NCI-H2196 (cell line): Measurements from ENCODE around the gene DEPDC5.
A peak's percentile ranks its signal among the peaks of the same experiment; 100 is the strongest.

ENCODE experiments used
- DNase-seq: peaks from one replicate; lab custom pipeline; 2025; ENCODE audit not compliant: unreplicated experiment; lab: John Stamatoyannopoulos, UW

DEPDC5 gene

DNA sequence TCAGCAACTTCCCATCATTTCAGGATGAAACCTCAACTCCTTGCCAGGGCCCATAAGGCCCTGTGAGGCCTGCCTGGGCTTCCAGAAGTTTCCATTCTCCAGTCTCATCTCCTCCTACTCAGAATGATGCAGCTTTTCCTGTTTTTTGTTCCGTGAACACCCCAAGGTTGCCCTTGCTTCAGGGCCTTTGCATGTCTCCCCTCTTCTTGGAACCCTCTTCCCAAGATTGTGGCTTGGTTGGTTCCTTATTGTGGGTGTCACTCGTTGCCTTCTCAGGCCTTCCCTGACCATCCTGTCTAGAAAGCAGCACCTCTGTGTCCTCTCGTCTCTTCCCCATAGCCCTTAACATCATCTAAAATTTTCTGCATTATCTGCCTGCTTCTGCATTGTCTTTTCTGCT is 167.3 kb downstream of the DEPDC5 start:
- DNase-seq, result no peak

- DNase-seq, result no peak
Measured at GRCh38 chr22:31922534-31922933, 168.7 kb downstream of the DEPDC5 start.

DNA sequence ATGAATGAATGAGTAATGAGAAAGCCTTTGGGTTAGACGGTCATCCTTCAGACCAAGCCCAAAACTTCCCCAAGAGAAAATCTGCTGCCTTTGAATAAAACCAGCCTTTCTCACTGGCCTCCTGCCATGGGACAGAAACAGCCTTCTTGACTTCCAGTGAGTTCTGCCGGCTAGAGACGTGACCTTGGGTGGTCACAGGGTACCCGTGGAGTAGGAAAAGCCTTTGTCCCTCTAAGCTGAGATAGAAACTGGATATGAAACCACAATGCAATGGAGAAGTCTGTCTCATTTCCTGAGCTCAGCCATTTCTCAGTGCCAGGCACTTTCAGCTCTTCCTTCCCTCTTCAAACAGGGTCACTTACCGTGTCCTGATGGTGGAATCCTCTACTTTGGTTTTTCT is 169.3 kb downstream of the DEPDC5 start:
- no peak for DNase-seq

GRCh38 chr22:31923747-31924146 is 169.9 kb downstream of the DEPDC5 start:
- DNase-seq, result no peak

- no peak for DNase-seq
Measured at GRCh38 chr22:31925056-31925455, 171.2 kb downstream of the DEPDC5 start.

DNA sequence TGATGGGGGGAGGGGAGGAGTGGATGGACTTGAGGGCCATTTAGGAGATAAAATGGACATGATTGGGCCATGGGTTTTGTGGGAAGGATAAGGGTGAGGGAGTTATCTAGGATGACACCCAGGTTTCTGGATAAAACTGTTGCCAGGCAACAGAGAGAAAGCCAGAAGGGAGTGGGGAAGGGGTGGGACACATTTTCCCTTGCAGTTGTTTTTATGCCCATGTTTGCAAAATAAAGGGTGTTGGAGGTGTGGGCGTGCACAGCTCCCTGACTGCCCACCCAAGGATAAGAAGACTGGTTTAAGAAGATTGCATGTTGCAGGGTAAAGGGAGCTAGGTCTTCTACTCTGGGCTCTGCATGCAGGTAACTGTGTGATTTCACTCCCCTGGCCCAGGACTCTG is 172.2 kb downstream of the DEPDC5 start:
- DNase-seq, result no peak

DNA sequence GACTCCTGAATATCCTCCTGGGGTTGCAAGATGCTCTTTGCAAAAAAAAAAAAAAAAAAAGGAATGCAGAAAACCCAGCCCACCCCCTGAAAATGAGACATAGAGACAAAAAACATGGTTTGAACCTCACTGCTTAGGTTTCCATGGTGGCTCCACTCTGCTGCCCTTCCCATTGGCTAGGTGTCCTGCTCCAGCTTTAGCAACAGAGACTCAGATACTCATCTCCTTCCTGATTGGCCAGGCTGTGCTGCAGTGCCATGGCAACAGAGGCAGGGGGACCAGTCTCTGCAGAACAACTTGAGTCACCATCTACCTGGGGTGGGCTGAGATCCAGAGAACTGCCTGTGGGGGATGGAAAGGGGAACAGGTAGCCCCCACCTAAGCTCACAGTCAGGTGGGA is 173.2 kb downstream of the DEPDC5 start:
- DNase-seq, result peak; percentile 5

- no peak for DNase-seq
Measured at GRCh38 chr22:31927562-31927961, 173.7 kb downstream of the DEPDC5 start.

- DNase-seq, result no peak
Measured at GRCh38 chr22:31929167-31929930, 175.5 kb downstream of the DEPDC5 start.

GRCh38 chr22:31932863-31933262 is 179.0 kb downstream of the DEPDC5 start:
- DNase-seq, result no peak

- DNase-seq, result no peak
Measured at GRCh38 chr22:31933406-31933805, 179.6 kb downstream of the DEPDC5 start.

- DNase-seq, result no peak
Measured at GRCh38 chr22:31933816-31934482, 180.1 kb downstream of the DEPDC5 start.

GRCh38 chr22:31935961-31936635 is 182.3 kb downstream of the DEPDC5 start:
- DNase-seq, result no peak

- DNase-seq, result no peak
Measured at GRCh38 chr22:31937341-31937740, 183.5 kb downstream of the DEPDC5 start.

DNA sequence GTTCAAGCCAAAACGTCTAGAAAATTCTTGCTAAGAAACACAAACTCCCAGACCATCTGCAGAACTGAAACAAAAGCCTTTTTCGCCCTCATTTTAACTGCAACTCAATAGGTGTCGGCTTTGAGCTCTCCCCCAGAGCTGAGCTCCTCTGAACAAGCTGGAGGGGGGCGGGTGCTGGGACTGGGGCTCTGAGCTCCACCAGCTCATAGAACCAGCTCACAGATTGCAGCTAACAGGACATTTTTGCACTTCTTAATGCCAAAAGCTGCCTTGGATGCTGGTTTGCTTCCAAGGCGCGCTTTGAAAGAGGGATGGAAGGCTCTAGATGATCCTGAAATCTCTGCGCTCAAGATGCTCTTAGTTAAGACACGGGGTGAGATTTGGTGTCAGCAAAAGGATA is 184.5 kb downstream of the DEPDC5 start:
- no peak for DNase-seq

DNA sequence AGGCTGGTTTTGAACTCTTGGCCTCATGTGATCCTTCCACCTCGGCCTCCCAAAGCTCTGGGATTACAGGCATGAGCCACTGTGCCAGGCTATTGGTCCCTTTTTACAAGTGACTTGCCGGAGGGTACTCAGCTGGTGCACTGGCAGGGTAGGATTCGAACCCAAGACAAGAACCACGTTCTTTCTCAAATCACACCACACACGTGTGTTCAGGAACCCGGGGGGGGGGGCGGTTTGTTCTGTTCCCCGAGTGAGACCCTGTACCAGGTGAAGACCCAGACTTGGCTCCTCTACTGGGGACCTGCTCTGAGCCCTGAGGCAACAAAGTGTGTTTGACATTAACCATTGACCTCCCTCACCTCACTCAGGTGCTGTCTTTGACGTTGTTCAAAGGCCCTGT is 186.7 kb downstream of the DEPDC5 start:
- no peak for DNase-seq

DNA sequence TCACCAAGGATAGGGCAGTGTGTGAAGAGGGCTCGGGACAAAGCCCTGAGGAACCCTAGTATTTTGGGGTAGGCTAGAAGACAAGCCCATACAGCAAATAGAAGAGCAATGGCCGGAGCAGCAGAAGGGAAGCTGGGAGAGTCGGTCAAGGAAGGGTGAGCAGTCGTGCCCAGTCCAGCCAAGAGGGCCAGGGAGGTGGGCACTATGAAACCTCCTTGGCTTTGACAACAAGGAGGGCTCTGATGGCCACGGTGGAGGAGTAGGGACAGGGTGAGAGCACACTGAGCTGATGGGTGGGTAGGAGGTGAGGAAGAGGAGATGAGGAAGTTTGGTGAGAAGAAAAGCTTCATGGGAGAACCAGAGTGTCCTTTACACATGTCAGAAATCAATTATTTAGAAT is 188.3 kb downstream of the DEPDC5 start:
- no peak for DNase-seq

DNA sequence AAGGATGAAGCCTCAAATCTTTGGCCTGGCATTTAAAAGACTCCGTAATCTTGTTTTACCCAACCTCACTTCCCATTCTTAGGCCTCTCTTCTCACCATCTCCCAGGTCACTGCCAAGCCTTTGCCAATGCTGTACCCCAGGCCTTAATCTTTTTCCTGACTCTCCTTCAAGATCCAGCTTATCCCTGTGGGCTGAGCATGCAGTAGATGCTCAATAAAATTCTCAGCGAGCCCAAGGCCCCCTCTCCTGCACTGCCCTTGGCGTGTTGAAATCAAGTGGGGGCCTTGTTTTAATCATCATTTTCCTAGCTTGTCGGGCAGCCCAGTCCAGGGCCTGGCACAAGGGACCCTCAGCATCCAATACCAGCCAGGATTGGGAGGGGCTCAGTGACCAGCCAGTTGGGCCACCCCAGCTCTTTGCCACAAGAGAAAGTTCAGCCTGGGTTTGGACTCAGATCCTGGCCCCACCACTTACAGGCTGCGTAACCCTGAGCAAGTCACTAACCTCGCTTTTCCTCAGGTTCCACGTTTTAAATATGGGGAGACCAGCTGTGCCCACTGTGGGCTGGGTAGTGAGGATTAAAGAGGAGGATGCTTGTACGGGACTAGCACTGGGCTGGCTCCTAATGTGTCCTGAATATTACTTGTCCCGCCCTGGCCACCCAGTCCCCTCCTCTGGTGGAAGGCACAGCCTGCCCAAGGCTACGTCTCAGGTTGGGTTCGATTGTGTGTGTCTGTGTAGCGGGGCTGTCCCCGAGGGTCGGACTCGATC is 189.6 kb downstream of the DEPDC5 start:
- DNase-seq, result no peak

GRCh38 chr22:31943978-31944699 is 190.3 kb downstream of the DEPDC5 start, which contains the start of gene YWHAH:
YWHAH (plus strand) TSS chr22:31944535; CDS start chr22:31944734, 199 bp downstream.
- peak; percentile 82 for DNase-seq

DNA sequence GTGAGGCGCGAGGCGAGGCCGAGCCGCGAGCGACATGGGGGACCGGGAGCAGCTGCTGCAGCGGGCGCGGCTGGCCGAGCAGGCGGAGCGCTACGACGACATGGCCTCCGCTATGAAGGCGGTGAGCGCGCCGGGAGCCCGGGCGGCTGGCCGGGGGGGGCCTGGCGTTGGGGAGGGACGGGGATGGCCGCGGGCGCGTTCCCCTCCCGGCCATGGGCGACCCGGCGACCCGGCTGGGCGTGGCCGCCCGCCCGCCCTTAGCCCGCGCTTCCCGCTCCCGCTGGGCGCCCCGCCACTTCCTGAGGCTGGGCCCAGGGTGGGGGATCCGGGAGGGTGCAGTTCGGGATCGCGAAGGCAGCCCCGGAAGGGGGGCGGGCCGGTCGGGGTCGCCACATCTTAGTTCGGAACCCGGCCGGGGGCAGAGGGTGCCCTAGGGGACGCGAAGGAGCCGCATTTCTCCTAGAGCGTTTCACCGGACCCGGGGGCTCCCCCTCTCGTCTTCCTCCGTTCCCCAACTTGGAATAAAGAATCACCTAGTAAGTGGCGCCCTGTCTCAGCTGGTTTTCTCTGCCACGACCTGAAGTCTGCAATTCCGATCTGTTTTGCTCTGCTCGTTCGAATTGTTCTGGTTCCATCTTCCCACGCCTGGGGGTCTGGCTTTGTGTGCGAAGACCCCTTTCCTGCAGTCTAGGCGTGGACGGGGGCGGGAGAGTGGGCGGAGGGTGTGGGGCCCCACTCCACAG is 191.1 kb downstream of the DEPDC5 start:
- DNase-seq, result no peak
